Endothelial cell of umbilical vein (primary cell): ENCODE results near the gene KLHL30. TPM values are rescaled to one million over a fixed set of nuclear protein-coding genes. Genes with fewer than 3 reads are reported as not detected.

Experiments
- BruUV-seq: library from RNA; stranded (reverse); fragments of 400-500 nt; replicated peaks from 2 replicates; lab custom pipeline; 2021; lab: Mats Ljungman, UMichigan
- CTCF ChIA-PET: fragments of 300-600, 350-600 bp; sonication (Branson Sonifier 250); formaldehyde crosslinking; loops from one replicate; lab custom pipeline; 2021; ENCODE audit warnings: antibody characterized with exemption, inconsistent platforms; lab: Charles Lee
- POLR2A ChIA-PET: fragments of 300-600, 350-600 bp; sonication (Branson Sonifier 250); formaldehyde crosslinking; loops from one replicate; lab custom pipeline; 2021; ENCODE audit warnings: antibody characterized with exemption, inconsistent platforms; lab: Charles Lee
- DNase-seq: peaks from one replicate; pipeline ENCODE4 v3.0.0-alpha.2; 2011; ENCODE audit warnings: low read depth, low spot score
- FAIRE-seq: peaks from 2 replicates; lab custom pipeline; 2011; peaks lifted over from hg19 to GRCh38; lab: Jason Lieb, UNC
- H2AFZ ChIP-seq: 2 replicates; pipeline ENCODE4 v1.6.0; 2012; ENCODE audit warnings: low read depth, low read length, control low read depth, inconsistent platforms
- H3K27ac ChIP-seq: 2 replicates; pipeline ENCODE4 v1.5.1; 2011; ENCODE audit warnings: low read depth, mild to moderate bottlenecking, control low read depth, low read length, moderate library complexity; ENCODE audit not compliant: insufficient read depth
- H3K27me3 ChIP-seq, 2 experiments: 2 replicates each; pipeline versions ENCODE4 v1.6.0 to v1.6.1; 2011; ENCODE audit warnings: low read length in 2 of 2, mixed read lengths in 1 of 2; ENCODE audit not compliant: control insufficient read depth in 2 of 2, insufficient read depth in 2 of 2
- H3K36me3 ChIP-seq, 2 experiments: 2 replicates in 1 of 2; 3 replicates in 1 of 2; pipeline ENCODE4 v1.5.1; 2011; ENCODE audit warnings: low read length in 2 of 2, mild to moderate bottlenecking in 1 of 2, moderate library complexity in 1 of 2; ENCODE audit not compliant: control insufficient read depth in 2 of 2, insufficient read depth in 2 of 2; ENCODE audit errors: extremely low read depth in 1 of 2
- H3K4me1 ChIP-seq: 3 replicates; pipeline ENCODE4 v1.5.1; 2011; ENCODE audit warnings: mild to moderate bottlenecking, low read length; ENCODE audit not compliant: control insufficient read depth, insufficient read depth; ENCODE audit errors: extremely low read depth
- H3K4me2 ChIP-seq: 2 replicates; pipeline ENCODE4 v1.6.1; 2011; ENCODE audit warnings: low read length, control low read depth, mixed read lengths; ENCODE audit not compliant: insufficient read depth
- H3K4me3 ChIP-seq, 3 experiments: fragments of 200-600 bp in 1 of 3; sonication (generic), shearing (Covaris generic) in 1 of 3; replicated peaks in 1 of 3; 2 replicates each; pipeline ENCODE4 v1.5.1; 2011 to 2016; ENCODE audit warnings: control low read depth in 3 of 3, low read length in 3 of 3, mild to moderate bottlenecking in 2 of 3, inconsistent platforms in 1 of 3, low read depth in 1 of 3, moderate library complexity in 1 of 3; ENCODE audit not compliant: insufficient read depth in 1 of 3
- H3K79me2 ChIP-seq: 2 replicates; pipeline ENCODE4 v1.6.0; 2012; ENCODE audit warnings: low read length, inconsistent platforms; ENCODE audit not compliant: control insufficient read depth, insufficient read depth
- H3K9ac ChIP-seq: replicated peaks from 2 replicates; pipeline ENCODE3; 2011; ENCODE audit warnings: low read length, control low read depth; ENCODE audit not compliant: insufficient read depth; ENCODE audit errors: extremely low read depth
- H3K9me1 ChIP-seq: replicated peaks from 3 replicates; pipeline ENCODE4 v1.6.0; 2011; ENCODE audit warnings: mild to moderate bottlenecking, low read length; ENCODE audit not compliant: control insufficient read depth, insufficient read depth; ENCODE audit errors: extremely low read depth
- H3K9me3 ChIP-seq: replicated peaks from 2 replicates; pipeline ENCODE4 v1.5.1; 2012; ENCODE audit warnings: low read length, inconsistent platforms; ENCODE audit not compliant: control insufficient read depth, insufficient read depth
- H4K20me1 ChIP-seq: replicated peaks from 2 replicates; pipeline ENCODE3; 2011; ENCODE audit warnings: mild to moderate bottlenecking, low read length; ENCODE audit not compliant: control insufficient read depth, insufficient read depth; ENCODE audit errors: extremely low read depth
- EZH2 ChIP-seq: IDR thresholded peaks from 2 replicates; pipeline ENCODE4 v1.6.1; 2012; ENCODE audit warnings: borderline replicate concordance, low read depth, mild to moderate bottlenecking, moderate library complexity, low read length, inconsistent platforms; ENCODE audit not compliant: severe bottlenecking
- FOS ChIP-seq: IDR thresholded peaks from 2 replicates; pipeline ENCODE4 v1.6.1; 2011; ENCODE audit warnings: mild to moderate bottlenecking, low read length, moderate library complexity, borderline replicate concordance; ENCODE audit not compliant: insufficient read depth
- GATA2 ChIP-seq: IDR thresholded peaks from 2 replicates; pipeline ENCODE4 v1.7.0; 2011; ENCODE audit warnings: low read depth, mild to moderate bottlenecking, moderate library complexity, mixed read lengths, low read length; ENCODE audit not compliant: insufficient read length, insufficient read depth
- JUN ChIP-seq: IDR thresholded peaks from 2 replicates; pipeline ENCODE4 v1.6.1; 2011; ENCODE audit warnings: borderline replicate concordance, low read depth; ENCODE audit not compliant: insufficient read length, insufficient read depth
- MYC ChIP-seq: IDR thresholded peaks from one replicate; pipeline ENCODE4 v1.6.1; 2011; ENCODE audit warnings: mild to moderate bottlenecking, low read depth, low read length
- POLR2A ChIP-seq: IDR thresholded peaks from 2 replicates; pipeline ENCODE4 v1.6.1; 2012; ENCODE audit warnings: low read depth, mild to moderate bottlenecking, control low read depth, low read length
- POLR2AphosphoS5 ChIP-seq: IDR thresholded peaks from 2 replicates; pipeline ENCODE4 v1.6.1; 2012; ENCODE audit warnings: low read depth, mild to moderate bottlenecking, control low read depth, low read length, moderate library complexity; ENCODE audit not compliant: insufficient read depth
- dilution Hi-C: fragments of 300-500 bp; cut with MboI; formaldehyde crosslinking; loops from one replicate; pipeline ENCODE4 v1.15.0; 2019; ENCODE audit warnings: low sequenced_read_pairs; ENCODE audit not compliant: extremely low pct_ligation_motif_present
- intact Hi-C: fragments of 100-400 bp; cut with micrococcal nuclease; formaldehyde crosslinking; loops from one replicate; pipeline ENCODE4 v1.10.0; 2022
- polyA plus RNA-seq, 4 experiments: library from polyadenylated mRNA; depleted of rRNA in 3 of 4; stranded (reverse) in 3 of 4; unstranded in 1 of 4; fragments of >200 nt; gene quantifications; 2 replicates each; pipeline versions ENCODE4 v1.2.1 to v1.2.3, GENCODE V29; 2011 to 2012; ENCODE audit warnings: missing spikeins in 1 of 4
- total RNA-seq: library from RNA; stranded (reverse); gene quantifications from 2 replicates; pipeline ENCODE4 v1.2.3, GENCODE V29; 2021
- TF ChIP-seq, protein P1 (sequence below), 2 donors: IDR thresholded peaks; 1 replicate in 1 of 2; 2 replicates in 1 of 2; pipeline ENCODE4 v1.5.1; 2011; ENCODE audit warnings: low read length in 2 of 2, mild to moderate bottlenecking in 2 of 2, moderate library complexity in 2 of 2, control low read depth in 1 of 2, inconsistent platforms in 1 of 2, low read depth in 1 of 2; ENCODE audit not compliant: insufficient read depth in 1 of 2; ENCODE audit errors: extremely low read depth in 1 of 2
- TF ChIP-seq, protein P2 (sequence below): IDR thresholded peaks from 2 replicates; pipeline ENCODE4 v1.6.1; 2011; ENCODE audit not compliant: insufficient read depth, insufficient read length

Gene KLHL30
- total and polyA plus RNA-seq, 2 donors (not counting 3 experiments of a cell fraction or from before 2014, with no cell fraction given), result not detected

DNA sequence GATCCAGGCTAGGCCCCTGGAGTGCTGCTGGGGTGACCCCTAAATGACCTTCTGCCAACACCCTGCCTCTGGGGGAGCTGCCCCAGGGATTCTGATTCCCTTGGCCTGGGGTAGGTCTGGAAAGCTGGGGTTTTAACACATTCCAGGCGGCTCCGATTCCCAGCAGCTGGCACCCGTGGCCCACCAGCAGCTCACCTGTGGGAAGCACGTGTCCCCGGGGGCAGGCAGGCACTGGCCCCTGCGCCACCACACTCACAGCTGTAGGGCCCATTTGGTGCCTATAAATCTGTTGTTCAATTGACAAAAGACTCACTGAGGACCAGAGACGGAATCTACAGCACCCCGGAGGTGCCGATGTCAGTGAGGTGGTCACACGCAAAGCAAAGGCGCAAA is 4.1 kb upstream of the KLHL30 start:
- FAIRE-seq, result no peak
- POLR2A ChIA-PET, result no interaction called here

More for the DNA sequence above, 4.1 kb upstream of the KLHL30 start:
- DNase-seq, result no peak
- Histone ChIP-seq H3K27me3 (no peaks in the 10 kb centered on the region), H3K4me2 (no peak overlapping the region), H3K4me1 (no peaks in the 10 kb centered on the region), H4K20me1 (no peaks in the 10 kb centered on the region), H3K9ac (no peak overlapping the region), H3K36me3 (no peaks in the 10 kb centered on the region), H3K4me3 (no peak overlapping the region), H3K79me2 (no peaks in the 10 kb centered on the region), H3K9me3 (no peaks in the 10 kb centered on the region), H2AFZ (no peak overlapping the region), H3K9me1 (no peaks in the 10 kb centered on the region), H3K27ac (no peak overlapping the region)
- dilution Hi-C loops, result no loop called here
- TF ChIP-seq JUN, result no peak
- TF ChIP-seq, protein P1, sequence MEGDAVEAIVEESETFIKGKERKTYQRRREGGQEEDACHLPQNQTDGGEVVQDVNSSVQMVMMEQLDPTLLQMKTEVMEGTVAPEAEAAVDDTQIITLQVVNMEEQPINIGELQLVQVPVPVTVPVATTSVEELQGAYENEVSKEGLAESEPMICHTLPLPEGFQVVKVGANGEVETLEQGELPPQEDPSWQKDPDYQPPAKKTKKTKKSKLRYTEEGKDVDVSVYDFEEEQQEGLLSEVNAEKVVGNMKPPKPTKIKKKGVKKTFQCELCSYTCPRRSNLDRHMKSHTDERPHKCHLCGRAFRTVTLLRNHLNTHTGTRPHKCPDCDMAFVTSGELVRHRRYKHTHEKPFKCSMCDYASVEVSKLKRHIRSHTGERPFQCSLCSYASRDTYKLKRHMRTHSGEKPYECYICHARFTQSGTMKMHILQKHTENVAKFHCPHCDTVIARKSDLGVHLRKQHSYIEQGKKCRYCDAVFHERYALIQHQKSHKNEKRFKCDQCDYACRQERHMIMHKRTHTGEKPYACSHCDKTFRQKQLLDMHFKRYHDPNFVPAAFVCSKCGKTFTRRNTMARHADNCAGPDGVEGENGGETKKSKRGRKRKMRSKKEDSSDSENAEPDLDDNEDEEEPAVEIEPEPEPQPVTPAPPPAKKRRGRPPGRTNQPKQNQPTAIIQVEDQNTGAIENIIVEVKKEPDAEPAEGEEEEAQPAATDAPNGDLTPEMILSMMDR (IDR thresholded peaks at IDR 0.05; ENCODE audit: extremely low read depth in 1 of 2, insufficient read depth in 1 of 2, low read depth in 1 of 2, low read length in 2 of 2), result no peak
- no peak for TF ChIP-seq POLR2A
- TF ChIP-seq MYC, result no peak
- no peak for TF ChIP-seq FOS
- TF ChIP-seq GATA2, result no peak
- no peak for TF ChIP-seq EZH2
- TF ChIP-seq, protein P2, sequence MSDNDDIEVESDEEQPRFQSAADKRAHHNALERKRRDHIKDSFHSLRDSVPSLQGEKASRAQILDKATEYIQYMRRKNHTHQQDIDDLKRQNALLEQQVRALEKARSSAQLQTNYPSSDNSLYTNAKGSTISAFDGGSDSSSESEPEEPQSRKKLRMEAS, result no peak
- no peak for TF ChIP-seq POLR2AphosphoS5
- no TSS peak for BruUV-seq
- CTCF ChIA-PET, result no interaction called here
- intact Hi-C loops, result no loop called here
